ENCODE data around the gene RYR2.

- TF ChIP-seq FOXA1 (IDR thresholded peaks at IDR 0.05) (no peak), FOXK2 (IDR thresholded peaks at IDR 0.05) (no peak), PKNOX1 (IDR thresholded peaks at IDR 0.05) (no peak), L3MBTL2 (conservative IDR thresholded peaks at IDR 0.05) (no peak), FOXM1 (IDR thresholded peaks at IDR 0.05; ENCODE audit: borderline replicate concordance) (no peak), SP1 (IDR thresholded peaks at IDR 0.05) (no peak), CTBP1 (IDR thresholded peaks at IDR 0.05; ENCODE audit: borderline replicate concordance) (no peak), LEF1 (IDR thresholded peaks at IDR 0.05; ENCODE audit: borderline replicate concordance) (no peak), SUZ12 (IDR thresholded peaks at IDR 0.05) (no peak), ZNF384 (IDR thresholded peaks at IDR 0.05) (no peak), HDGF (IDR thresholded peaks at IDR 0.05; ENCODE audit: borderline replicate concordance) (no peak), NFRKB (IDR thresholded peaks at IDR 0.05) (no peak)
These were observed 483.1 kb downstream of the RYR2 start for GRCh38 chr1:237525102-237525501.

Measured in HEK293T (cell line).